Transverse colon (tissue), 4 donors: Measurements from ENCODE around the gene WDR49. TPM values are rescaled to one million over a fixed set of nuclear protein-coding genes. Genes with fewer than 3 reads are reported as not detected.

Experiments
- DNase-seq: peaks from one replicate; pipeline ENCODE4 v3.0.0-alpha.2; 2019
- H3K27ac ChIP-seq, 4 donors: fragments of 200-600 bp; sonication (generic); 2 replicates each; pipeline ENCODE4 v1.5.1; 2016 to 2018; ENCODE audit warnings: inconsistent platforms in 4 of 4
- H3K27me3 ChIP-seq: fragments of 200-600 bp; sonication (generic); 2 replicates; pipeline ENCODE4 v1.5.1; 2017; ENCODE audit warnings: inconsistent platforms
- H3K36me3 ChIP-seq, 4 donors: fragments of 200-600 bp; sonication (generic); 2 replicates each; pipeline ENCODE4 v1.5.1; 2017 to 2019; ENCODE audit warnings: inconsistent platforms in 4 of 4
- H3K4me1 ChIP-seq, 4 donors: fragments of 200-600 bp; sonication (generic); 2 replicates each; pipeline ENCODE4 v1.5.1; 2017 to 2020; ENCODE audit warnings: inconsistent platforms in 4 of 4
- H3K4me3 ChIP-seq, 4 donors: fragments of 200-600 bp; sonication (generic); 1 replicate in 1 of 4; 2 replicates in 3 of 4; pipeline versions ENCODE4 v1.5.1 to v1.6.1; 2017 to 2019; ENCODE audit warnings: inconsistent platforms in 4 of 4
- H3K9me3 ChIP-seq, 2 donors: fragments of 200-600 bp; sonication (generic); 2 replicates each; pipeline ENCODE4 v1.5.1; 2017 to 2019; ENCODE audit warnings: inconsistent platforms in 2 of 2
- EP300 ChIP-seq: sonication (generic); formaldehyde crosslinking; IDR thresholded peaks from one replicate; pipeline ENCODE4 v1.6.1; 2017; ENCODE audit warnings: antibody characterized with exemption, low read depth
- POLR2A ChIP-seq: fragments of 450-650 bp; IDR thresholded peaks from one replicate; pipeline ENCODE4 v1.6.1; 2016; ENCODE audit warnings: antibody characterized with exemption, mild to moderate bottlenecking, moderate library complexity
- POLR2AphosphoS5 ChIP-seq, 3 donors: sonication (generic); formaldehyde crosslinking; IDR thresholded peaks; one replicate each; pipeline ENCODE4 v1.6.1; 2016; ENCODE audit warnings: antibody characterized with exemption in 3 of 3
- WGBS, 2 donors: methylation state at CpG; one replicate each; pipeline ENCODE4 v1.1.5; 2018; ENCODE audit warnings: low coverage in 1 of 2; 5-methylcytosine and 5-hydroxymethylcytosine counted together
- in situ Hi-C, 4 donors: fragments of 200-750 bp; cut with MboI; loops; one replicate each; pipeline versions ENCODE4 v1.15.0 to v1.15.1; 2017; ENCODE audit warnings: low sequenced_read_pairs in 3 of 4, low pct_ligation_motif_present in 1 of 4, low pct_unique_long_range_greater_than_20kb in 1 of 4
- intact Hi-C: fragments of 100-400 bp; cut with DNase I; formaldehyde crosslinking; loops from one replicate; pipeline ENCODE4 v1.15.1; 2023; ENCODE audit warnings: low total_unique reads
- total RNA-seq, 4 donors: library from RNA; depleted of rRNA; stranded (reverse); fragments of >200 nt; gene quantifications; one replicate each; pipeline ENCODE4 v1.1.0, GENCODE V29; 2016
- TF ChIP-seq, protein P1 (sequence below), 5 experiments: fragments of 200-600 bp in 3 of 5; fragments of 450-650 bp in 2 of 5; sonication (generic) in 3 of 5; IDR thresholded peaks; 1 replicate in 2 of 5; 2 replicates in 3 of 5; pipeline ENCODE4 v1.5.1; 2016 to 2017; ENCODE audit warnings: antibody characterized with exemption in 5 of 5, inconsistent platforms in 3 of 5, mild to moderate bottlenecking in 2 of 5, moderate library complexity in 1 of 5

WDR49 gene
- total RNA-seq, 4 donors from 2014 or later = 0.96 TPM; not detected in 3

DNA sequence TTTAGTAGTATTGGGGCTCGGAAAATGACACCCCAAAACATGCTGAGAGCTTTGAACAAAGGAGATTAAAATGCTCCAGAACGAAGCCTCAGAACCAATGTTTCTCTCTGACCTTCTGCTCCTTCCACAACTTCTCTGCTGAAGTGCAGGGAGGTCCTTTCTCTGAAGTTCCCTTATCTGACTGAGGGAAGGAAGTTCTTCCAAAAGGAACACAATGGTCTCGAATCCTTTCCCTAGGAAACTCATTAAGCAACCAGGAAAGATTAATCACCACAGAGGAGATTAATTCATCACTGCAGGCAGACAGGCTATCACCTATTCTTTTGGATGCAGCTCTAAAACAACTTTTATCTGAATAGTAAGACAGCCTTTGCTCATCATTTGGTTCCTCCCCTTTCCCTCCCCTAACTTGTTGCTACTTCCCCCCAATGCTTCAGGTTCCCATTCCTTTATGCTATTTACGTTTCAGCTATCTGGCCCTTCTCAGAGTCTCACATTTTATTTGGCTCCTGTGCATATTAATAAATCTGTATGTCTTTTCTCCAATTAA lies 18.2 kb upstream of the WDR49 start:
- H3K4me1 ChIP-seq = no peaks in the 10 kb centered on the region
- H3K9me3 ChIP-seq = peaks cover 15 to 20% of the 10 kb centered on the region in 2 donors
- H3K27me3 ChIP-seq = no peaks in the 10 kb centered on the region
- no peak overlapping the region for H3K4me3 ChIP-seq
- H3K27ac ChIP-seq = no peak overlapping the region
- in situ Hi-C loops (no loop called here), intact Hi-C loops (no loop called here)
- DNase-seq = no peak
- peaks cover 0 to 35% (median 14%) of the 10 kb centered on the region in 4 donors for H3K36me3 ChIP-seq
- TF ChIP-seq POLR2AphosphoS5 (IDR thresholded peaks at IDR 0.05) (no peak), EP300 (no peak), POLR2A (no peak)
- TF ChIP-seq, protein P1, sequence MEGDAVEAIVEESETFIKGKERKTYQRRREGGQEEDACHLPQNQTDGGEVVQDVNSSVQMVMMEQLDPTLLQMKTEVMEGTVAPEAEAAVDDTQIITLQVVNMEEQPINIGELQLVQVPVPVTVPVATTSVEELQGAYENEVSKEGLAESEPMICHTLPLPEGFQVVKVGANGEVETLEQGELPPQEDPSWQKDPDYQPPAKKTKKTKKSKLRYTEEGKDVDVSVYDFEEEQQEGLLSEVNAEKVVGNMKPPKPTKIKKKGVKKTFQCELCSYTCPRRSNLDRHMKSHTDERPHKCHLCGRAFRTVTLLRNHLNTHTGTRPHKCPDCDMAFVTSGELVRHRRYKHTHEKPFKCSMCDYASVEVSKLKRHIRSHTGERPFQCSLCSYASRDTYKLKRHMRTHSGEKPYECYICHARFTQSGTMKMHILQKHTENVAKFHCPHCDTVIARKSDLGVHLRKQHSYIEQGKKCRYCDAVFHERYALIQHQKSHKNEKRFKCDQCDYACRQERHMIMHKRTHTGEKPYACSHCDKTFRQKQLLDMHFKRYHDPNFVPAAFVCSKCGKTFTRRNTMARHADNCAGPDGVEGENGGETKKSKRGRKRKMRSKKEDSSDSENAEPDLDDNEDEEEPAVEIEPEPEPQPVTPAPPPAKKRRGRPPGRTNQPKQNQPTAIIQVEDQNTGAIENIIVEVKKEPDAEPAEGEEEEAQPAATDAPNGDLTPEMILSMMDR (IDR thresholded peaks at IDR 0.05) = no peak
- WGBS, 2 donors = 89 to 94% methylated on average over 4 of the region's 4 CpGs

DNA sequence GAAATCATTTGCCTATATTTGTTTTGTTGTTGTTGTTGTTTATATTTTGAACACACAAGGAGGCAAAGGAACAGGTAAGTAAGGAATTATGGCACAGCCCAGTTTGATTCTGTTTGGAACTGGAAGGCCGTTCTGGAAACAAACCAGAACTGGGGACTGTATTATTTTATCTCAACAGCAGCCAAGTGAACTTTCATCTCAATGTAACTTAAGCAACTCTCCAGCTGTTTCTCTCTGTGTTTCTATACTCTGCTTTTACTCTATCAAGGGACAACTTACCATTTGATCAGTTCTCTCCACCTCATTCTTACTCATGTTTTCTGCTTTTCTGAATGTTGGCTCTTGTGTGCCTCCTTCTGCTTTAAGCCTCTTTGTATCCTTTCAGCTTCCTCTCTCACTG lies 16.0 kb upstream of the WDR49 start:
- intact Hi-C loops = no loop called here
- Histone ChIP-seq H3K27me3 (no peaks in the 10 kb centered on the region), H3K4me3 (no peak overlapping the region), H3K9me3 (no peaks in the 10 kb centered on the region), H3K4me1 (no peaks in the 10 kb centered on the region), H3K36me3 (peaks cover 0 to 13% (median 3%) of the 10 kb centered on the region in 4 donors), H3K27ac (no peak overlapping the region)
- TF ChIP-seq, protein P1 (IDR thresholded peaks at IDR 0.05) = no peak
- DNase-seq = no peak
- 0 to 32% methylated on average over 1 of the region's 1 CpG for WGBS, 2 donors
- in situ Hi-C loops = no loop called here

DNA sequence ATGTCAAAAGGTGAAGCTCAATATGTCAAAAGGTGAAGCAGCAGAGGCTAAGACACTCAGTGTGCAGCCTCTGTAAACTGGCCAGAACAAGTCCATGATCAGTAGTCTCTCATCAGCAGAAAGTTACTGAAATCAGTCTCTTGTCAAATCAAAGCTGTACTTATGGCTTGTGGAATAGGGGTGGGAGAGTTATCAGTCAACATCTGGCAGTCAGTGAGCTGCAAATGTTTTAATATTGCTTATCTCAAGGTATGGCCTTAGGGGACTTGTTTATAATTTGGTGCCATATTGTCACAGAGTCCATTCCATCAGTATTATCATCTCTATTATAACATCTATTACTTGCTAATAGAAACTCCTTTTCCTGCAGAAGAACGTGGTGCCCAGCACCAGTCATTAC lies 14.9 kb upstream of the WDR49 start:
- WGBS, 2 donors = 85 to 100% methylated on average over 1 of the region's 1 CpG
- DNase-seq = no peak

DNA sequence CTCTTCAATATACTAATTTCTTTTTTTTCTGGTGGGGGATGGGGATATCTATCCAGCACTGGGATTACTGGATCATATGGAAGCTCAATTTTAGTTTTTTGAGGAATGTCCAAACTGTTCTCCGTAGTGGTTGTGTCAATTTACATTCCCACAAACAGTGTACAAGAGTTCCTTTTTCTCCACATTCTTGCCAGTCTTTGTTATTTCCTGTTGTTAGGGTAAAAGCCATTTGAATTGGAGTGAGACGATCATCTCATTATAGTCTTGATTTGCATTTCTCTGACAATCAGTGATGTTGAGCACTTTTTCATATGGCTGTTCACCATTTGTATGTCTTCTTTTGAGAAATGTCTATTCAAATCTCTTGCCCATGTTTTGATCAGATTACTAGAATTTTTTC lies 12.8 kb upstream of the WDR49 start:
- DNase-seq = no peak
- in situ Hi-C loops = no loop called here

More for the DNA sequence above, 14.9 kb upstream of the WDR49 start:
- H3K27me3 ChIP-seq = no peaks in the 10 kb centered on the region
- intact Hi-C loops (no loop called here), in situ Hi-C loops (no loop called here)
- no peaks in the 10 kb centered on the region for H3K9me3 ChIP-seq
- H3K36me3 ChIP-seq = peaks cover 0 to 4% (median 0%) of the 10 kb centered on the region in 4 donors
- H3K4me3 ChIP-seq = no peak overlapping the region
- TF ChIP-seq, protein P1 (IDR thresholded peaks at IDR 0.05) = no peak
- TF ChIP-seq EP300 (no peak), POLR2A (no peak), POLR2AphosphoS5 (IDR thresholded peaks at IDR 0.05) (no peak)
- no peaks in the 10 kb centered on the region for H3K4me1 ChIP-seq
- H3K27ac ChIP-seq = no peak overlapping the region

More for the DNA sequence above, 12.8 kb upstream of the WDR49 start:
- WGBS, 2 donors = 68 to 79% methylated on average over 2 of the region's 2 CpGs
- H3K9me3 ChIP-seq = no peaks in the 10 kb centered on the region
- no peaks in the 10 kb centered on the region for H3K36me3 ChIP-seq
- TF ChIP-seq POLR2A (no peak), POLR2AphosphoS5 (IDR thresholded peaks at IDR 0.05) (no peak), EP300 (no peak)
- TF ChIP-seq, protein P1 (IDR thresholded peaks at IDR 0.05) = no peak
- H3K27me3 ChIP-seq = no peaks in the 10 kb centered on the region
- no peak overlapping the region for H3K4me3 ChIP-seq
- H3K27ac ChIP-seq = no peak overlapping the region
- no peaks in the 10 kb centered on the region for H3K4me1 ChIP-seq
- intact Hi-C loops = no loop called here
